ENCODE results near the gene NIPBL. TPM values are rescaled to one million over a fixed set of nuclear protein-coding genes. Genes with fewer than 3 reads are reported as not detected.

NIPBL gene
- total RNA-seq, 2 experiments from 2014 or later, result 108 to 120 TPM

- TF ChIP-seq CTCF (IDR thresholded peaks at IDR 0.05), result no peak
- Mint-ChIP-seq H3K27ac (no peak overlapping the region), H3K27me3 (no peaks in the 10 kb centered on the region), H3K36me3 (ENCODE audit: low read depth) (peaks cover 29% of the 10 kb centered on the region), H3K9me3 (no peaks in the 10 kb centered on the region), H3K4me1 (ENCODE audit: low read depth) (peaks cover 81% of the 10 kb centered on the region), H3K4me3 (no peak overlapping the region)
- DNase-seq (no peak), ATAC-seq (ENCODE audit: poor library complexity) (no peak)
- ChIA-PET CTCF (interaction anchor here (0.9 kb wide), 1 partner anchor 84 kb away, joined by 4 read pairs; no protein-coding TSS in a partner anchor), POLR2A (no interaction called here)
- H3K27me3 ChIP-seq (ENCODE audit: control insufficient read depth in 1 of 2, insufficient read depth in 2 of 2, low read length in 2 of 2), result no peaks in the 10 kb centered on the region
- no peaks in the 10 kb centered on the region for H3K4me1 ChIP-seq (ENCODE audit: insufficient read depth, low read length)
- no peak overlapping the region for H3K27ac ChIP-seq (ENCODE audit: low read depth in 1 of 2, low read length in 2 of 2)
- H3K9me3 ChIP-seq (ENCODE audit: control insufficient read depth in 1 of 2, insufficient read depth in 1 of 2, low read length in 2 of 2), result no peaks in the 10 kb centered on the region
- H3K36me3 ChIP-seq (ENCODE audit: insufficient read depth, low read length), result peaks cover 5% of the 10 kb centered on the region
- intact Hi-C loops (cut with DNase I, micrococcal nuclease), result no loop called here
- H3K4me3 ChIP-seq (ENCODE audit: low read length), result no peak overlapping the region
These were observed 74.3 kb downstream of the NIPBL start for GRCh38 chr5:36950586-36951457.

- ATAC-seq (ENCODE audit: poor library complexity) (no peak), DNase-seq (no peak)
- Mint-ChIP-seq H3K4me1 (ENCODE audit: low read depth) (peaks cover 65% of the 10 kb centered on the region), H3K4me3 (no peak overlapping the region), H3K9me3 (no peaks in the 10 kb centered on the region), H3K27me3 (no peaks in the 10 kb centered on the region), H3K36me3 (ENCODE audit: low read depth) (peaks cover 49% of the 10 kb centered on the region), H3K27ac (no peak overlapping the region)
- CTCF ChIA-PET, result interaction anchor here (0.6 kb wide), 2 partner anchors 33 to 205 kb away, joined by 3 read pairs; no protein-coding TSS in a partner anchor
- POLR2A ChIA-PET, result no interaction called here
- Histone ChIP-seq H3K9me3 (ENCODE audit: control insufficient read depth in 1 of 2, insufficient read depth in 1 of 2, low read length in 2 of 2) (no peaks in the 10 kb centered on the region), H3K27me3 (ENCODE audit: control insufficient read depth in 1 of 2, insufficient read depth in 2 of 2, low read length in 2 of 2) (no peaks in the 10 kb centered on the region), H3K4me1 (ENCODE audit: insufficient read depth, low read length) (no peaks in the 10 kb centered on the region), H3K4me3 (ENCODE audit: low read length) (no peak overlapping the region), H3K36me3 (ENCODE audit: insufficient read depth, low read length) (peaks cover 14% of the 10 kb centered on the region), H3K27ac (ENCODE audit: low read depth in 1 of 2, low read length in 2 of 2) (no peak overlapping the region)
- TF ChIP-seq CTCF (IDR thresholded peaks at IDR 0.05), result no peak
- intact Hi-C loops (cut with DNase I, micrococcal nuclease), result no loop called here
These were observed 76.5 kb downstream of the NIPBL start for GRCh38 chr5:36953043-36953442.

GRCh38 chr5:36957953-36958537 is 81.5 kb downstream of the NIPBL start:
- Histone ChIP-seq H3K36me3 (ENCODE audit: insufficient read depth, low read length) (peaks cover 45% of the 10 kb centered on the region), H3K27me3 (ENCODE audit: control insufficient read depth in 1 of 2, insufficient read depth in 2 of 2, low read length in 2 of 2) (no peaks in the 10 kb centered on the region), H3K4me3 (ENCODE audit: low read length) (no peak overlapping the region), H3K9me3 (ENCODE audit: control insufficient read depth in 1 of 2, insufficient read depth in 1 of 2, low read length in 2 of 2) (no peaks in the 10 kb centered on the region), H3K4me1 (ENCODE audit: insufficient read depth, low read length) (no peaks in the 10 kb centered on the region), H3K27ac (ENCODE audit: low read depth in 1 of 2, low read length in 2 of 2) (no peak overlapping the region)
- Mint-ChIP-seq H3K36me3 (ENCODE audit: low read depth) (peaks cover 84% of the 10 kb centered on the region), H3K27ac (no peak overlapping the region), H3K4me1 (ENCODE audit: low read depth) (peaks cover 24% of the 10 kb centered on the region), H3K9me3 (no peaks in the 10 kb centered on the region), H3K27me3 (no peaks in the 10 kb centered on the region), H3K4me3 (no peak overlapping the region)
- ChIA-PET CTCF (interaction anchor here (1.0 to 1.6 kb wide), 3 partner anchors 11 to 18 kb away, joined by 3 read pairs; no protein-coding TSS in a partner anchor), POLR2A (no interaction called here)
- DNase-seq (no peak), ATAC-seq (ENCODE audit: poor library complexity) (no peak)
- intact Hi-C loops (cut with DNase I, micrococcal nuclease), result no loop called here
- TF ChIP-seq CTCF (IDR thresholded peaks at IDR 0.05), result no peak
